NT2/D1 (cell line): ENCODE results near the gene TSC1.

ENCODE experiments used
- SUZ12 ChIP-seq: IDR thresholded peaks from 2 replicates; pipeline ENCODE4 v1.6.1; 2011; ENCODE audit not compliant: insufficient read length, insufficient read depth; ENCODE audit errors: extremely low read depth
- YY1 ChIP-seq: IDR thresholded peaks from 2 replicates; pipeline ENCODE4 v1.6.1; 2011; ENCODE audit not compliant: insufficient read length, insufficient read depth

- no peak for TF ChIP-seq SUZ12
- no peak for TF ChIP-seq YY1
Observed at GRCh38 chr9:132983491-132984201, 39.2 kb upstream of the TSC1 start.
